HEK293T (cell line): ENCODE measurements around the gene PLXNB1.

Experiments used
- BHLHE40 ChIP-seq: fragments of 450-650 bp; IDR thresholded peaks from 2 replicates; pipeline ENCODE4 v1.6.1; 2016; ENCODE audit warnings: mild to moderate bottlenecking, moderate library complexity, borderline replicate concordance
- HDGF ChIP-seq: fragments of 450-650 bp; IDR thresholded peaks from 2 replicates; pipeline ENCODE4 v1.6.1; 2017; ENCODE audit warnings: antibody characterized with exemption, borderline replicate concordance

DNA sequence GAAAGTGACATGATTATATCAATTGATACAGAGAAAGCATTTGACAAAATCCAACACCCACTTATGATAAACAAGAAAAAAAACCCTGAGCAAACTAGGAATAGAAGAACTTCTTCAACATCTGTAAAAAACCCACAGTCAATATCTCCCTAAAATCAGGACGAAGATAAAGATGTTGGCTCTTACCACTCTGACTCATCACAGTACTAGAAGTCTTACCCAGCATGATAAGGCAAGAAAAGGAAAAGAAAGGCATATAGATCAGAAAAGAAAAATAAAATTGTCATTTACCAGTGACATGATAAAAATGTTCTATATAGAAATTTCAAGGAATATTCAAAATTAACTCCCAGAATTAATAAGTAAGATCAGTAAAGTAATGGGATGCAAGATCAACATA lies 65.0 kb downstream of the PLXNB1 start:
- no peak for TF ChIP-seq BHLHE40
- no peak for TF ChIP-seq HDGF
